Endothelial cell of umbilical vein (primary cell): ENCODE data around the gene FRMD5. TPM values are rescaled to one million over a fixed set of nuclear protein-coding genes. Genes with fewer than 3 reads are reported as not detected.

Experiments
- BruUV-seq: library from RNA; stranded (reverse); fragments of 400-500 nt; replicated peaks from 2 replicates; lab custom pipeline; 2021; lab: Mats Ljungman, UMichigan
- CTCF ChIA-PET: fragments of 300-600, 350-600 bp; sonication (Branson Sonifier 250); formaldehyde crosslinking; loops from one replicate; lab custom pipeline; 2021; ENCODE audit warnings: antibody characterized with exemption, inconsistent platforms; lab: Charles Lee
- POLR2A ChIA-PET: fragments of 300-600, 350-600 bp; sonication (Branson Sonifier 250); formaldehyde crosslinking; loops from one replicate; lab custom pipeline; 2021; ENCODE audit warnings: antibody characterized with exemption, inconsistent platforms; lab: Charles Lee
- DNase-seq: peaks from one replicate; pipeline ENCODE4 v3.0.0-alpha.2; 2011; ENCODE audit warnings: low read depth, low spot score
- FAIRE-seq: peaks from 2 replicates; lab custom pipeline; 2011; peaks lifted over from hg19 to GRCh38; lab: Jason Lieb, UNC
- H2AFZ ChIP-seq: 2 replicates; pipeline ENCODE4 v1.6.0; 2012; ENCODE audit warnings: low read depth, low read length, control low read depth, inconsistent platforms
- H3K27ac ChIP-seq: 2 replicates; pipeline ENCODE4 v1.5.1; 2011; ENCODE audit warnings: low read depth, mild to moderate bottlenecking, control low read depth, low read length, moderate library complexity; ENCODE audit not compliant: insufficient read depth
- H3K27me3 ChIP-seq, 2 experiments: 2 replicates each; pipeline versions ENCODE4 v1.6.0 to v1.6.1; 2011; ENCODE audit warnings: low read length in 2 of 2, mixed read lengths in 1 of 2; ENCODE audit not compliant: control insufficient read depth in 2 of 2, insufficient read depth in 2 of 2
- H3K36me3 ChIP-seq, 2 experiments: 2 replicates in 1 of 2; 3 replicates in 1 of 2; pipeline ENCODE4 v1.5.1; 2011; ENCODE audit warnings: low read length in 2 of 2, mild to moderate bottlenecking in 1 of 2, moderate library complexity in 1 of 2; ENCODE audit not compliant: control insufficient read depth in 2 of 2, insufficient read depth in 2 of 2; ENCODE audit errors: extremely low read depth in 1 of 2
- H3K4me1 ChIP-seq: 3 replicates; pipeline ENCODE4 v1.5.1; 2011; ENCODE audit warnings: mild to moderate bottlenecking, low read length; ENCODE audit not compliant: control insufficient read depth, insufficient read depth; ENCODE audit errors: extremely low read depth
- H3K4me2 ChIP-seq: 2 replicates; pipeline ENCODE4 v1.6.1; 2011; ENCODE audit warnings: low read length, control low read depth, mixed read lengths; ENCODE audit not compliant: insufficient read depth
- H3K4me3 ChIP-seq, 3 experiments: fragments of 200-600 bp in 1 of 3; sonication (generic), shearing (Covaris generic) in 1 of 3; replicated peaks in 1 of 3; 2 replicates each; pipeline ENCODE4 v1.5.1; 2011 to 2016; ENCODE audit warnings: control low read depth in 3 of 3, low read length in 3 of 3, mild to moderate bottlenecking in 2 of 3, inconsistent platforms in 1 of 3, low read depth in 1 of 3, moderate library complexity in 1 of 3; ENCODE audit not compliant: insufficient read depth in 1 of 3
- H3K79me2 ChIP-seq: 2 replicates; pipeline ENCODE4 v1.6.0; 2012; ENCODE audit warnings: low read length, inconsistent platforms; ENCODE audit not compliant: control insufficient read depth, insufficient read depth
- H3K9ac ChIP-seq: replicated peaks from 2 replicates; pipeline ENCODE3; 2011; ENCODE audit warnings: low read length, control low read depth; ENCODE audit not compliant: insufficient read depth; ENCODE audit errors: extremely low read depth
- H3K9me1 ChIP-seq: replicated peaks from 3 replicates; pipeline ENCODE4 v1.6.0; 2011; ENCODE audit warnings: mild to moderate bottlenecking, low read length; ENCODE audit not compliant: control insufficient read depth, insufficient read depth; ENCODE audit errors: extremely low read depth
- H3K9me3 ChIP-seq: replicated peaks from 2 replicates; pipeline ENCODE4 v1.5.1; 2012; ENCODE audit warnings: low read length, inconsistent platforms; ENCODE audit not compliant: control insufficient read depth, insufficient read depth
- H4K20me1 ChIP-seq: replicated peaks from 2 replicates; pipeline ENCODE3; 2011; ENCODE audit warnings: mild to moderate bottlenecking, low read length; ENCODE audit not compliant: control insufficient read depth, insufficient read depth; ENCODE audit errors: extremely low read depth
- EZH2 ChIP-seq: IDR thresholded peaks from 2 replicates; pipeline ENCODE4 v1.6.1; 2012; ENCODE audit warnings: borderline replicate concordance, low read depth, mild to moderate bottlenecking, moderate library complexity, low read length, inconsistent platforms; ENCODE audit not compliant: severe bottlenecking
- FOS ChIP-seq: IDR thresholded peaks from 2 replicates; pipeline ENCODE4 v1.6.1; 2011; ENCODE audit warnings: mild to moderate bottlenecking, low read length, moderate library complexity, borderline replicate concordance; ENCODE audit not compliant: insufficient read depth
- JUN ChIP-seq: IDR thresholded peaks from 2 replicates; pipeline ENCODE4 v1.6.1; 2011; ENCODE audit warnings: borderline replicate concordance, low read depth; ENCODE audit not compliant: insufficient read length, insufficient read depth
- POLR2A ChIP-seq: IDR thresholded peaks from 2 replicates; pipeline ENCODE4 v1.6.1; 2012; ENCODE audit warnings: low read depth, mild to moderate bottlenecking, control low read depth, low read length
- dilution Hi-C: fragments of 300-500 bp; cut with MboI; formaldehyde crosslinking; loops from one replicate; pipeline ENCODE4 v1.15.0; 2019; ENCODE audit warnings: low sequenced_read_pairs; ENCODE audit not compliant: extremely low pct_ligation_motif_present
- intact Hi-C: fragments of 100-400 bp; cut with micrococcal nuclease; formaldehyde crosslinking; loops from one replicate; pipeline ENCODE4 v1.10.0; 2022
- polyA plus RNA-seq, 4 experiments: library from polyadenylated mRNA; depleted of rRNA in 3 of 4; stranded (reverse) in 3 of 4; unstranded in 1 of 4; fragments of >200 nt; gene quantifications; 2 replicates each; pipeline versions ENCODE4 v1.2.1 to v1.2.3, GENCODE V29; 2011 to 2012; ENCODE audit warnings: missing spikeins in 1 of 4
- total RNA-seq: library from RNA; stranded (reverse); gene quantifications from 2 replicates; pipeline ENCODE4 v1.2.3, GENCODE V29; 2021

FRMD5 gene
- total and polyA plus RNA-seq, 2 donors (not counting 3 experiments of a cell fraction or from before 2014, with no cell fraction given), result 16.7 to 20.2 TPM

GRCh38 chr15:44222478-44222877 lies 27.4 kb upstream of the FRMD5 start:
- Histone ChIP-seq H3K9me1 (no peaks in the 10 kb centered on the region), H3K27ac (no peak overlapping the region), H4K20me1 (no peaks in the 10 kb centered on the region), H3K4me3 (no peak overlapping the region), H3K36me3 (no peaks in the 10 kb centered on the region), H3K9me3 (no peaks in the 10 kb centered on the region), H3K9ac (no peak overlapping the region), H3K4me1 (peaks cover 14% of the 10 kb centered on the region), H3K27me3 (peaks cover 9 to 12% of the 10 kb centered on the region in 2 experiments), H3K79me2 (no peaks in the 10 kb centered on the region), H3K4me2 (peak overlapping the region; percentile 8), H2AFZ (peak overlapping the region; percentile 7)
- POLR2A ChIA-PET, result interaction anchor here (0.7 kb wide), 1 partner anchor 123 kb away, joined by 3 read pairs; no protein-coding TSS in a partner anchor
- TF ChIP-seq POLR2A (no peak), JUN (no peak), FOS (no peak)
- FAIRE-seq (no peak), DNase-seq (peak; percentile 59)
- CTCF ChIA-PET, result interaction anchor here (0.6 to 4.1 kb wide), 12 partner anchors 15 to 319 kb away, joined by 3 to 30 read pairs (median 3); no protein-coding TSS in a partner anchor
- no TSS peak for BruUV-seq
- intact Hi-C loops, result loop anchor here (5.0 kb wide), 2 partner anchors 65 to 205 kb away; partner anchors contain the start of genes CTDSPL2 and GOLM2
- dilution Hi-C loops, result no loop called here

GRCh38 chr15:44219073-44219472 lies 24.0 kb upstream of the FRMD5 start:
- Histone ChIP-seq H3K9ac (no peak overlapping the region), H3K79me2 (no peaks in the 10 kb centered on the region), H2AFZ (no peak overlapping the region), H3K36me3 (no peaks in the 10 kb centered on the region), H3K27me3 (no peaks in the 10 kb centered on the region), H3K4me2 (no peak overlapping the region), H3K4me1 (peaks cover 22% of the 10 kb centered on the region), H4K20me1 (no peaks in the 10 kb centered on the region), H3K27ac (no peak overlapping the region), H3K4me3 (no peak overlapping the region), H3K9me1 (no peaks in the 10 kb centered on the region), H3K9me3 (no peaks in the 10 kb centered on the region)
- FAIRE-seq (no peak), DNase-seq (no peak)
- no TSS peak for BruUV-seq
- ChIA-PET POLR2A (no interaction called here), CTCF (interaction anchor here (0.8 to 4.1 kb wide), 14 partner anchors 11 to 338 kb away, joined by 3 to 30 read pairs (median 4); no protein-coding TSS in a partner anchor)
- intact Hi-C loops (loop anchor here (1.0 to 5.0 kb wide), 8 partner anchors 24 to 347 kb away; partner anchors contain the start of gene FRMD5), dilution Hi-C loops (no loop called here)
- no peak for TF ChIP-seq EZH2
